ENCODE results near the gene PAF1. TPM values are rescaled to one million over a fixed set of nuclear protein-coding genes. Genes with fewer than 3 reads are reported as not detected.
A peak's percentile ranks its signal among the peaks of the same experiment; 100 is the strongest.

The PAF1 gene
- total RNA-seq, 1 experiment from 2014 or later = 901 TPM

- Histone ChIP-seq H3K36me3 (ENCODE audit: control insufficient read depth, insufficient read depth, low read length) (peaks cover 67% of the 10 kb centered on the region), H3K9me3 (ENCODE audit: control insufficient read depth, insufficient read depth, low read depth, low read length) (no peaks in the 10 kb centered on the region), H3K27me3 (ENCODE audit: control insufficient read depth, insufficient read depth, low read length) (no peaks in the 10 kb centered on the region), H3K27ac (ENCODE audit: low read length) (no peak overlapping the region), H3K4me3 (ENCODE audit: low read depth in 2 of 2, low read length in 2 of 2) (no peak overlapping the region), H3K4me1 (ENCODE audit: control insufficient read depth, insufficient read depth, low read length) (peaks cover 24% of the 10 kb centered on the region)
- POLR2A ChIA-PET = interaction anchor here (0.6 to 8.9 kb wide), 10 partner anchors 9 to 1753 kb away, joined by 3 to 230 read pairs (median 5); partner anchors contain the start of genes RPS16 and SUPT5H
- CTCF ChIA-PET = interaction anchor here (0.5 to 2.9 kb wide), 5 partner anchors 9 to 74 kb away, joined by 3 to 19 read pairs (median 9); partner anchors contain the start of gene RPS16
- in situ Hi-C loops (cut with HindIII; ENCODE audit: low pct_unique_long_range_greater_than_20kb, low sequenced_read_pairs) = no loop called here
- DNase-seq (ENCODE audit: low read depth, low spot score) (peak; percentile 64), ATAC-seq (no peak)
- TF ChIP-seq SIN3A (IDR thresholded peaks at IDR 0.05; ENCODE audit: borderline replicate concordance, insufficient read depth, low read depth, low read length) = no peak
- TF ChIP-seq REST (IDR thresholded peaks at IDR 0.05; ENCODE audit: insufficient read depth in 1 of 2, low read depth in 2 of 2, low read length in 1 of 2) = no peak
- no peak for TF ChIP-seq TCF7L2 (IDR thresholded peaks at IDR 0.05; ENCODE audit: low read depth, low read length)
- TF ChIP-seq CTCF (IDR thresholded peaks at IDR 0.05) = no peak
- TF ChIP-seq POLR2AphosphoS5 (IDR thresholded peaks at IDR 0.05; ENCODE audit: low read depth, low read length) = no peak
- intact Hi-C loops (cut with micrococcal nuclease; ENCODE audit: unreplicated experiment) = loop anchor here (10.0 kb wide), 1 partner anchor 444 kb away; the partner anchor contains the start of gene FBXO17
- BruUV-seq (replicated peaks) = no TSS peak
Observed at GRCh38 chr19:39419003-39419402, 28.1 kb upstream of the PAF1 start.

- H3K36me3 ChIP-seq (ENCODE audit: control insufficient read depth, insufficient read depth, low read length) = peaks cover 53% of the 10 kb centered on the region
- no peaks in the 10 kb centered on the region for H3K27me3 ChIP-seq (ENCODE audit: control insufficient read depth, insufficient read depth, low read length)
- DNase-seq (ENCODE audit: low read depth, low spot score) = no peak
- ChIA-PET CTCF (interaction anchor here (0.6 to 6.8 kb wide), 8 partner anchors 9 to 85 kb away, joined by 3 to 147 read pairs (median 10); partner anchors contain the start of genes RPS16 and SAMD4B), POLR2A (interaction anchor here (0.6 to 8.9 kb wide), 12 partner anchors 10 to 737 kb away, joined by 3 to 230 read pairs (median 5); partner anchors contain the start of genes MED29, PAF1, RPS16 and SUPT5H)
- ATAC-seq = no peak
- in situ Hi-C loops (cut with HindIII; ENCODE audit: low pct_unique_long_range_greater_than_20kb, low sequenced_read_pairs) = no loop called here
- H3K9me3 ChIP-seq (ENCODE audit: control insufficient read depth, insufficient read depth, low read depth, low read length) = no peaks in the 10 kb centered on the region
- intact Hi-C loops (cut with micrococcal nuclease; ENCODE audit: unreplicated experiment) = loop anchor here (10.0 kb wide), 1 partner anchor 443 kb away; the partner anchor contains the start of gene FBXO17
- TF ChIP-seq POLR2AphosphoS5 (IDR thresholded peaks at IDR 0.05; ENCODE audit: low read depth, low read length) = no peak
- TF ChIP-seq REST (IDR thresholded peaks at IDR 0.05; ENCODE audit: insufficient read depth in 1 of 2, low read depth in 2 of 2, low read length in 1 of 2) = no peak
- no peak for TF ChIP-seq TCF7L2 (IDR thresholded peaks at IDR 0.05; ENCODE audit: low read depth, low read length)
- TF ChIP-seq CTCF (IDR thresholded peaks at IDR 0.05) = no peak
- no peak for TF ChIP-seq SIN3A (IDR thresholded peaks at IDR 0.05; ENCODE audit: borderline replicate concordance, insufficient read depth, low read depth, low read length)
- H3K4me3 ChIP-seq (ENCODE audit: low read depth in 2 of 2, low read length in 2 of 2) = no peak overlapping the region
- no TSS peak for BruUV-seq (replicated peaks)
- peaks cover 26% of the 10 kb centered on the region for H3K4me1 ChIP-seq (ENCODE audit: control insufficient read depth, insufficient read depth, low read length)
- no peak overlapping the region for H3K27ac ChIP-seq (ENCODE audit: low read length)
Observed at GRCh38 chr19:39417463-39418181, 26.7 kb upstream of the PAF1 start.
